ENCODE results near the gene GATAD1.
"Not testable (repeated sequence)": the region's sequence is repeated elsewhere in the genome, so short reads cannot be mapped to it uniquely, and the experiment has no call there.

Gene GATAD1

DNA sequence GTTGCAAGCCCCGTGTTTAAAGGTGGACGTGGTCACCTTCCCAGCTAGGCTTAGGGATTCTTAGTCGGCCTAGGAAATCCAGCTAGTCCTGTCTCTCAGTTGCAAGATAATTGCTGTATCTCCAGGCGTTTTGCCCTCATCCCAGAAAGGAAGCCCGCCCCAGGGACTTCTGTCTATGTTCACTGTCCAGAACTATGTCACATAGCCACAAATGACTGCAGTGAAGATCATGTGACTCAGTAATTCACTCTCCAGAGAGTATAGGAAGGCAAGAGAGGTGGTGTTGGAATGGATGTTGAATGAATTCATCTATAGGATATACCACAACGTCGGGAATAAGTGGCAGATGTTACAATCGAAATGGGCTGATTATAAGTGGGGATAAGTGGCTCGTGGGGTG is 30.8 kb downstream of the GATAD1 start:
- no peak for TF ChIP-seq CTCF (IDR thresholded peaks at IDR 0.05; ENCODE audit: insufficient read depth, low read depth, low read length, missing control alignments)
- no peak for DNase-seq (ENCODE audit: low read depth)
- no peak overlapping the region for H3K4me3 ChIP-seq (ENCODE audit: low read length)

DNA sequence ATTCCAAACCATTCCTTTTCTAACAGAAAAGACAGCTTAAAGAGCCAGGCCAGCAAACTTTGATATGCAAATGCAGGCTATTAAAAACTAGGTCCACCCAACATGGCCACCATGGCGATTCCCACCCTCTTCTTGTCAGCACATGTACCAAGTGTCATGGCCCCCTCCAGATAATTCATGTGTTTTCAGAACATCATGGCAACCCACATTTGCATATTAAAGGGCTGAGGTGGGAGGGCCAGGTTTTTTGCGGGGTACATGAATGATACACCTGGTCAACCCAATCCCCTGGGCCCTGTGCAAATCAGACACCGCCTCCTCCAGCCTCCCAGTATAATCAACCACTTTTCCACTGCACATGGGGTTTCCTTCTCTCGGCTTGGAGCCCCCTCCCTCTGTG is 31.4 kb downstream of the GATAD1 start:
- DNase-seq (ENCODE audit: low read depth): no peak
- no peak for TF ChIP-seq CTCF (IDR thresholded peaks at IDR 0.05; ENCODE audit: insufficient read depth, low read depth, low read length, missing control alignments)
- H3K4me3 ChIP-seq (ENCODE audit: low read length): no peak overlapping the region

DNA sequence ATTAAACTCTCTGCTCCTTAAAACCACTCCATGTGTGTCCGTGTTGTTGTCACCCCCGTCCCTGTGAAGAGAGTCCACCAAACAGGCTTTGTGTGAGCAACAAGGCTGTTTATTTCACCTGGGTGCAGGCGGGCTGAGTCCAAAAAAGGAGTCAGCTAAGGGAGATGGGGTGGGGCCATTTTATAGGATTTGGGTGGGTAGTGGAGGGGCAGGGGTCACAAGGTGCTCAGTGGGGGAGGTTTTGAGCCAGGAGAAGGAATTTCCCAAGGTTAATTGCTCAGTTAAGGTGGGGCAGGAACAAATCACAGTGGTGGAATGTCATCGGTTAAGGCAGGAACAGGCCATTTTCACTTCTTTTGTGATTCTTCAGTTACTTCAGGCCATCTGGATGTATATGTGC is 31.9 kb downstream of the GATAD1 start:
- DNase-seq (ENCODE audit: low read depth): not testable (repeated sequence)

DNA sequence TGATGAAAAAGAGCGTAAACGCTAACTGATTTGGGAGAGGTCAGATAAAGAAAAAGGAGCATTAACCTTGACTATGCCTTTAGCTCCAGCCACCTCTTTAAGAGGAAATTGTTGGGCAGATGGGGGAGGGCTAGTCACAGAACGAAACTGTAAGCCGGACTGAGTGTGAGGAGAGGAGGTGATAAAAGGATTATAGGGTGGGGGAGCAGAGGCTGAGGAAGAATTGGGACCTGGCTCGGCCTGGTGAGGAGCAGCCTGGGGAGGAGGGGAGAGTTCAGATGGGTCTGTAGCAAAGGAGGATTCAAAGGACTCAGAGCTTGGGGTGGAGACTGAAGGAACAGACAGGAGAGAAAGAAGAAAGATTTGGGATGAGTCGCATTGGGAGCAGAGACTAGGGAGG is 36.3 kb downstream of the GATAD1 start:
- DNase-seq (ENCODE audit: low read depth); H3K4me3 ChIP-seq (ENCODE audit: low read length): not testable (repeated sequence)

More for the DNA sequence above, 31.9 kb downstream of the GATAD1 start:
- not testable (repeated sequence) for H3K4me3 ChIP-seq (ENCODE audit: low read length)

DNA sequence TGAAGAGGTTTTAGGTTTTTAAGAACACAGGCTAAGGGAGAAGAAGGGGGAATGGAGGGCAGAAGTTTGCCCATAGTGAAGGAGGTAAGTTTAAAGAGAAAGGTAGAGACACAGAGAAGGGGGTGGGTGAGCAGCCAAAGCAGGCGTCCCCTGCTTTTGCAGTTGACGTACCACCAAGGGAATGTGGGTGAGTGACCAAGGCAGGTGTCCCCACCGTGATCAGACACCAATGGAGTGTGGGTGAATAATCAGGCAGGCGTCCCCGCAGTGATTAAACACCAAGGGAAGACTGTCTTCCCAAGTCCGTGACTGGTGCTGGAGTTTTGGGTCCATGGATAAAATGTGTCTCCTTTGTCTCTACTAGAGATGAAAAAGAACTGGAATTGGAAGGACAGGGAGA is 36.9 kb downstream of the GATAD1 start:
- H3K4me3 ChIP-seq (ENCODE audit: low read length); DNase-seq (ENCODE audit: low read depth): not testable (repeated sequence)

GRCh38 chr7:92485267-92485892 is 38.1 kb downstream of the GATAD1 start:
- TF ChIP-seq CTCF (IDR thresholded peaks at IDR 0.05; ENCODE audit: insufficient read depth, low read depth, low read length, missing control alignments): no peak

DNA sequence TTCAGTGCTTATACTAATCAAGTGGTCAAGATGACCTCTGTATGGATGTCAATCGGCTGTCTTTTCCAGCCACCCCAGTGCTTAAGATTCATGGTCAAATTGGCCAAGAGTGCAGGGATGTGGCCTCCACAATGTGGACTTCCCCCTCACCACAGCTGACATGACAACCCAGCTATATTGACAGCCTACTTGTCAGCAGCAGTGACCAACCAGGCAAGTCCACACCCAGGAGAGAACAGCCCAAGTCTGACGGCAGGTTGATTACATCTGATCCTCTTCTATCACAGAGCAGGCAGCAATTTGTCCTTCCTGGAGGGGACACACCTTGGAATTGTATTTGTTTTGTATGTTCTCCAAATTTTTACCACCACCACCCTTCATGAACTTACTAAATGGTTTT is 38.7 kb downstream of the GATAD1 start:
- no peak overlapping the region for H3K4me3 ChIP-seq (ENCODE audit: low read length)
- TF ChIP-seq CTCF (IDR thresholded peaks at IDR 0.05; ENCODE audit: insufficient read depth, low read depth, low read length, missing control alignments): no peak
- DNase-seq (ENCODE audit: low read depth): no peak

More at GRCh38 chr7:92485267-92485892, 38.1 kb downstream of the GATAD1 start:
- DNase-seq (ENCODE audit: low read depth): no peak
- no peak overlapping the region for H3K4me3 ChIP-seq (ENCODE audit: low read length)

GRCh38 chr7:92487804-92488203 is 40.5 kb downstream of the GATAD1 start:
- no peak for TF ChIP-seq CTCF (IDR thresholded peaks at IDR 0.05; ENCODE audit: insufficient read depth, low read depth, low read length, missing control alignments)
- DNase-seq (ENCODE audit: low read depth): no peak
- no peak overlapping the region for H3K4me3 ChIP-seq (ENCODE audit: low read length)

DNA sequence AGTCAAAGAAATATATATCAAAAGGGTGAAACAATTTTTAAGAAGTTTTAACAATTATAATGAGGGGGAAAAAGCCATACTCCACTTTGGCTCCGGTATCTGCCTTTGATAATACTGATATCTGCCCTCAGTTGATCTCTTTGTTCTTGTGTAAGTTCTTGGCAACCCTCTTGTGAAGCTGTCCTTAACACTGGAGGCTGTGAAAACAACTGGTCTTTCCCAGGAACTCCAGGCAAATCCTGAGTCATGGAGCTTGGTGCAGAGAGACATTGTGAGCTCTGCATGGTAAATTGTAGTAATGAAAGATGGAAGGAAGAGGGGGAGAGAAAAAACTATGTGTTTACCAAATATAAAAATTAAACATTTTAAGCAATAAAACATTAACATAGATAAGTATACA is 42.4 kb downstream of the GATAD1 start:
- DNase-seq (ENCODE audit: low read depth): no peak
- H3K4me3 ChIP-seq (ENCODE audit: low read length): no peak overlapping the region
- no peak for TF ChIP-seq CTCF (IDR thresholded peaks at IDR 0.05; ENCODE audit: insufficient read depth, low read depth, low read length, missing control alignments)
